ENCODE measurements around the gene DUSP19. TPM values are rescaled to one million over a fixed set of nuclear protein-coding genes. Genes with fewer than 3 reads are reported as not detected.

The DUSP19 gene
- total RNA-seq, 1 experiment from 2014 or later: 2.9 TPM

- no peak for ATAC-seq
- CTCF ChIA-PET: no interaction called here
- Histone ChIP-seq H3K27ac (ENCODE audit: low read depth, low read length) (no peak overlapping the region), H3K4me2 (ENCODE audit: low read length) (no peak overlapping the region), H3K36me3 (ENCODE audit: control insufficient read depth in 1 of 2, insufficient read depth in 2 of 2, low read length in 2 of 2) (no peaks in the 10 kb centered on the region), H3K9me2 (ENCODE audit: insufficient read depth) (no peaks in the 10 kb centered on the region), H3K9me3 (ENCODE audit: control insufficient read depth in 1 of 2, insufficient read depth in 1 of 2, low read depth in 1 of 2, low read length in 2 of 2) (no peaks in the 10 kb centered on the region), H3K4me1 (ENCODE audit: control insufficient read depth in 1 of 2, insufficient read depth in 2 of 2, low read length in 2 of 2) (peaks cover 0 to 10% of the 10 kb centered on the region in 2 experiments; a peak in 2 of 4 replicates), H2AFZ (ENCODE audit: low read depth, low read length, poor library complexity, severe bottlenecking) (no peak overlapping the region), H3K27me3 (ENCODE audit: insufficient read depth, low read length) (no peaks in the 10 kb centered on the region), H3K79me2 (ENCODE audit: insufficient read depth, low read length) (no peaks in the 10 kb centered on the region), H3K4me3 (replicated peaks in 1 of 2; ENCODE audit: low read depth in 1 of 2, low read length in 2 of 2) (no peak overlapping the region), H4K20me1 (ENCODE audit: insufficient read depth) (no peaks in the 10 kb centered on the region), H3K9ac (ENCODE audit: low read length) (no peak overlapping the region)
- RAD21 ChIA-PET (ENCODE audit: low non-redundant PET in 1 of 2, low total read pairs in 2 of 2, uncharacterized antibody in 2 of 2, unreplicated experiment in 2 of 2): no interaction called here
- DNase-seq (ENCODE audit: low read depth, low spot score): no peak
- BruUV-seq (replicated peaks): no TSS peak
- no peak for TF ChIP-seq POLR2AphosphoS5 (IDR thresholded peaks at IDR 0.05; ENCODE audit: low read depth, low read length)
- no peak for TF ChIP-seq YY1 (IDR thresholded peaks at IDR 0.05; ENCODE audit: extremely low read depth, insufficient replicate concordance, low read depth, low read length)
- TF ChIP-seq EZH2phosphoT487 (IDR thresholded peaks at IDR 0.05; ENCODE audit: borderline replicate concordance): no peak
- no peak for TF ChIP-seq CEBPB (IDR thresholded peaks at IDR 0.05; ENCODE audit: low read depth)
- TF ChIP-seq POLR2A (IDR thresholded peaks at IDR 0.05; ENCODE audit: borderline replicate concordance, extremely low read depth, insufficient read depth, insufficient read length): no peak
- no peak for TF ChIP-seq ZNF274 (IDR thresholded peaks at IDR 0.05; ENCODE audit: low read depth, low read length)
- TF ChIP-seq SP1 (IDR thresholded peaks at IDR 0.05; ENCODE audit: low read depth): no peak
- no peak for TF ChIP-seq EZH2 (IDR thresholded peaks at IDR 0.05)
- TF ChIP-seq, protein P1, sequence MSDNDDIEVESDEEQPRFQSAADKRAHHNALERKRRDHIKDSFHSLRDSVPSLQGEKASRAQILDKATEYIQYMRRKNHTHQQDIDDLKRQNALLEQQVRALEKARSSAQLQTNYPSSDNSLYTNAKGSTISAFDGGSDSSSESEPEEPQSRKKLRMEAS (IDR thresholded peaks at IDR 0.05): no peak
- no peak for TF ChIP-seq EGR1 (IDR thresholded peaks at IDR 0.05; ENCODE audit: low read depth)
- no peak for TF ChIP-seq SIN3A (IDR thresholded peaks at IDR 0.05; ENCODE audit: low read depth)
- POLR2A ChIA-PET: no interaction called here
- intact Hi-C loops (cut with micrococcal nuclease): no loop called here
Measured at GRCh38 chr2:183060571-183061231, 17.8 kb upstream of the DUSP19 start.

GRCh38 chr2:183063083-183063482 is 15.5 kb upstream of the DUSP19 start:
- no peak for TF ChIP-seq RAD21 (IDR thresholded peaks at IDR 0.05; ENCODE audit: low read depth)
- TF ChIP-seq, protein P1 (IDR thresholded peaks at IDR 0.05): no peak
- TF ChIP-seq, protein P2, sequence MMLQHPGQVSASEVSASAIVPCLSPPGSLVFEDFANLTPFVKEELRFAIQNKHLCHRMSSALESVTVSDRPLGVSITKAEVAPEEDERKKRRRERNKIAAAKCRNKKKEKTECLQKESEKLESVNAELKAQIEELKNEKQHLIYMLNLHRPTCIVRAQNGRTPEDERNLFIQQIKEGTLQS (IDR thresholded peaks at IDR 0.05): no peak
- TF ChIP-seq EZH2phosphoT487 (IDR thresholded peaks at IDR 0.05; ENCODE audit: borderline replicate concordance): no peak
- TF ChIP-seq ZFX (IDR thresholded peaks at IDR 0.05): no peak
- no peak for TF ChIP-seq POLR2A (IDR thresholded peaks at IDR 0.05; ENCODE audit: borderline replicate concordance, extremely low read depth, insufficient read depth, insufficient read length)
- TF ChIP-seq TCF7L2 (IDR thresholded peaks at IDR 0.05; ENCODE audit: borderline replicate concordance, extremely low read depth, insufficient read depth, insufficient read length): no peak
- no peak overlapping the region for H3K27ac ChIP-seq (ENCODE audit: low read depth, low read length)
- no peaks in the 10 kb centered on the region for H4K20me1 ChIP-seq (ENCODE audit: insufficient read depth)
- CTCF ChIA-PET: no interaction called here
- no peak overlapping the region for H3K4me3 ChIP-seq (replicated peaks in 1 of 2; ENCODE audit: low read depth in 1 of 2, low read length in 2 of 2)
- no peak for DNase-seq (ENCODE audit: low read depth, low spot score)
- H2AFZ ChIP-seq (ENCODE audit: low read depth, low read length, poor library complexity, severe bottlenecking): no peak overlapping the region
- no peak overlapping the region for H3K4me2 ChIP-seq (ENCODE audit: low read length)
- no peaks in the 10 kb centered on the region for H3K27me3 ChIP-seq (ENCODE audit: insufficient read depth, low read length)
- no peak for ATAC-seq
- RAD21 ChIA-PET (ENCODE audit: low non-redundant PET in 1 of 2, low total read pairs in 2 of 2, uncharacterized antibody in 2 of 2, unreplicated experiment in 2 of 2): no interaction called here
- intact Hi-C loops (cut with micrococcal nuclease): no loop called here
- H3K9ac ChIP-seq (ENCODE audit: low read length): no peak overlapping the region
- no peaks in the 10 kb centered on the region for H3K9me3 ChIP-seq (ENCODE audit: control insufficient read depth in 1 of 2, insufficient read depth in 1 of 2, low read depth in 1 of 2, low read length in 2 of 2)
- H3K9me2 ChIP-seq (ENCODE audit: insufficient read depth): no peaks in the 10 kb centered on the region; the same call in 1 of the 2 replicates
- POLR2A ChIA-PET: no interaction called here
- no peaks in the 10 kb centered on the region for H3K79me2 ChIP-seq (ENCODE audit: insufficient read depth, low read length)
- peaks cover 0 to 10% of the 10 kb centered on the region in 2 experiments; a peak in 2 of 4 replicates for H3K4me1 ChIP-seq (ENCODE audit: control insufficient read depth in 1 of 2, insufficient read depth in 2 of 2, low read length in 2 of 2)
- no peaks in the 10 kb centered on the region for H3K36me3 ChIP-seq (ENCODE audit: control insufficient read depth in 1 of 2, insufficient read depth in 2 of 2, low read length in 2 of 2)
- no TSS peak for BruUV-seq (replicated peaks)

Data from HCT116 (cell line).